NCI-H2227 (cell line): ENCODE results near the gene IL12A.
A peak's percentile ranks its signal among the peaks of the same experiment; 100 is the strongest.

ENCODE experiments used
- DNase-seq: peaks from one replicate; lab custom pipeline; 2025; ENCODE audit not compliant: unreplicated experiment; lab: John Stamatoyannopoulos, UW

Gene IL12A

DNA sequence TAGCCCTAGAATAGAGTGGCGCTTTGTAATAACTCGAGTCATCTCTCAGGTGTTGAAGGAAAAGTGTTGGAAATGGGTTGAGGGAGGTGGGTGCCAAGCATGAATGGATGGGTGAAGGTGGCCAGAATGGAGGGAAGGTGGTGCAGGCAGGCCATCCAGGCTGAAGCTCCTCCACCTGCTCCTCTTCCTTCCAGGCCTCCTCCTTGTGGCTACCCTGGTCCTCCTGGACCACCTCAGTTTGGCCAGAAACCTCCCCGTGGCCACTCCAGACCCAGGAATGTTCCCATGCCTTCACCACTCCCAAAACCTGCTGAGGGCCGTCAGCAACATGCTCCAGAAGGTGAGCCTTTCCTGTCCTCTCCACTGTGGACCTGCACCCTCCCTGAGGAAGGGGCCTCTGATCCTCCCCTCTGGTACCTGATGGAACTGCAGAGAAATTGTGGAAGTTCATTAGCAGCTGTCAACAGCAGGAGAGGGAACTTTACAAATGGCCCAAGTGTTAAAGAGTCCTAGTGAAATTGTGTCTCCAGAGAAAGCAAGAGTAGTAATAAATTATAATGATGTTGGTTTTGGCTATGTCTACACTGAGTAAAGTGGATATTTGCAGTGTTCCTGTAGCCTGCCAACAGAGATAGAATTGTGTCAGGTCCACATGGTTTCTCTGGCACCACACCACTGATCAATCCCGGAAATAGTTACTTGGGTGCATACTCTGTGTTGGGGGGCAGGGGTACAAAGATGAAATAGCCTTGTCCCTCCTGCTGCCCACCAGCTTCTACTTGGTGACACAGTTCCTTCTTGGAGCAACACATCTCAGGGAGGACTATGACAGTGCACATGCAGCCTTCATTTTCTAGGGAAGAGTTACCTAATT is 1.6 kb downstream of the IL12A start:
- DNase-seq = no peak

GRCh38 chr3:159991591-159991990 is 3.0 kb downstream of the IL12A start:
- no peak for DNase-seq

DNA sequence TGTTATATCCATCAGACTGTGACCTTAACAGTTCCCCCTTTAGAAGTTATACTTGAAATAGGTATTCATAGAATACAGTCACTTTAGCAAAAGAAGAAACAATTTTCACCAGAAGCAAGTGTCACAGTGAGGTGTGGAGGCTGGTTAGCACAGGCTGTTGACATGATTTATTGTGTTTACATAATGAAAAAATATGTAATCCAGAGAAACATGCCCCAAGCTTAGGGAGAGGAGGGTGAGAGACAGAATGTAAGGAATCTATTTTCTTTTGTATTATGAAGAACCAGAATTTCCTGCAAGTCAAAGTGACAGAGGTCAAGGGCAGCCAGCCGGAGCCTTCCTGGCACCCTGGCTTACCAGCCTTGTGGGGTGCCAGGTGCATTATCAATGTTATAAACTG is 4.0 kb downstream of the IL12A start:
- DNase-seq = no peak

GRCh38 chr3:159994182-159994581 is 5.5 kb downstream of the IL12A start:
- no peak for DNase-seq

GRCh38 chr3:159995091-159995490 is 6.5 kb downstream of the IL12A start:
- no peak for DNase-seq

DNA sequence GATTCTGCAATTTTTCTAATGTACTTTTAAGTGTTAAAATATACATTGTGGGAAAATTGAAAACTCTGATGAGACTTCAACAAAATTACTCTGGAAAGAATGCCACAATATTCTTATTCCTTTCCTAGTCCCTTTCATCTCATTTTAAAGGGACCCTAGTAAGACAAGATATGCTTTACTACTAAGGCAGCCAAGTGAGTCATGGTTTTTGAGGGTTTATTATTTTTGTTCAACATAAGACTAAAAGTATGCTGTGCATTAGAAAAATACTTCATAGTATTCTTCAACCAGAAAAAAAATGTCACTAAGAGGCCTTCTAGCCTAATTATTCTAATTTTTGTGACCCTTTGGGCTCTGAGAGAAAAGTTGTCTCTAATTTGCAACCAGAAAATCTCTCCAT is 7.4 kb downstream of the IL12A start:
- DNase-seq = no peak

GRCh38 chr3:159996959-159997358 is 8.3 kb downstream of the IL12A start:
- DNase-seq = no peak

- no peak for DNase-seq
Observed at GRCh38 chr3:160001148-160001760, 12.6 kb downstream of the IL12A start.

DNA sequence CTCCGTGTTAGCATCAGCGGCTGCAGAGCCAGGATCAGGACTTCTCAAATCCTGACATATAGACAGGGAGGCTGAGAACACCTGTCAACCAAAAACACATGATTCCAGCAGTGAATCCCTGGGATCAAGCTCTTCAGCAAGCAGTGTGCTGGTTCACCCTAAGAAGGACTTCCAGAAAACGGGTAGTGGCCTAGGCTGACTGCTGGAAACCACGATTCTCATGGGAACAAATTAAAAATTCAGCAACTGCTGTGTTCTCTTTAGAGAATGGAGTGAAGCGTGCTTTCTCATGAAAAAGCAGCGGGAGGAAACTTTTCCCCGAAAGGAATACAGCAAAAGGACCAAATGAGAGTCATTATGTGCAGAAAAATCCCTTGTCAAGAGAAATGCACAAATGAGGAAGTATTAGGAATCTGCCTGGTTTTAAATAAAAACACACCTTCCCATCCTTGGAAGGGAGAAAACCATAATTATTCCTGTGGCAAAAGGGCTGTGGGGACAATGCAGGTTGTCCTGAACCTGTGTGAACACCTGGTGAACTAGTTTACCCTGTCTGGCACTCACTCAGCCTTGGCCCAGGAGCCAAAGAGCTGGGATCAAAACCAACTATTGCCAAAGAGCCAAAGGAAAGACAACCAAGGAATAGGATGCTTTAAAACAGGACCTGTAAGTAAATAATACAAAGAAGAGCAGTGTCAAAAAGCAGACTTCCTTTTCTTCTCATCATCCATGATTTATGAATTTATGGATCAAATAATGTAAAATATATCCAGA is 13.4 kb downstream of the IL12A start:
- DNase-seq = no peak

GRCh38 chr3:160003520-160004128 is 15.0 kb downstream of the IL12A start:
- no peak for DNase-seq

DNA sequence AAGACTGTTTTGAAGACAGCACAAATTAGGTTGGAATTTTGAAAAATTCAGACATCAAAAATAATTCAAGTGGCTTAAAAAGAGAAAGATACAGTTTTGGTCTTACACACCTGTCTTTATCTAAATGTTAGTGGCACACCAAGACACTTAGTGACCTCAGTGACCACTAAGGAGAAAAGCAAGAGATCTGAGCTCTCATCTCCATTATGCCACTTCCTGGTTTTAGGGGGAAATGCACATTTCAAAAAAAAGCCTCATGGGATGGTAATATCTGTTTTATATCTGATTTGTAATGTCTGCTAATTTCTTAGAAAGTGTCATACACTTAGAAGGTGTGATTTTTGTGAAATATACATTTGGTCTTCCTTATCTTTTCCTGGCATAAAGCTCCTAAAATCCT is 16.4 kb downstream of the IL12A start:
- no peak for DNase-seq

DNA sequence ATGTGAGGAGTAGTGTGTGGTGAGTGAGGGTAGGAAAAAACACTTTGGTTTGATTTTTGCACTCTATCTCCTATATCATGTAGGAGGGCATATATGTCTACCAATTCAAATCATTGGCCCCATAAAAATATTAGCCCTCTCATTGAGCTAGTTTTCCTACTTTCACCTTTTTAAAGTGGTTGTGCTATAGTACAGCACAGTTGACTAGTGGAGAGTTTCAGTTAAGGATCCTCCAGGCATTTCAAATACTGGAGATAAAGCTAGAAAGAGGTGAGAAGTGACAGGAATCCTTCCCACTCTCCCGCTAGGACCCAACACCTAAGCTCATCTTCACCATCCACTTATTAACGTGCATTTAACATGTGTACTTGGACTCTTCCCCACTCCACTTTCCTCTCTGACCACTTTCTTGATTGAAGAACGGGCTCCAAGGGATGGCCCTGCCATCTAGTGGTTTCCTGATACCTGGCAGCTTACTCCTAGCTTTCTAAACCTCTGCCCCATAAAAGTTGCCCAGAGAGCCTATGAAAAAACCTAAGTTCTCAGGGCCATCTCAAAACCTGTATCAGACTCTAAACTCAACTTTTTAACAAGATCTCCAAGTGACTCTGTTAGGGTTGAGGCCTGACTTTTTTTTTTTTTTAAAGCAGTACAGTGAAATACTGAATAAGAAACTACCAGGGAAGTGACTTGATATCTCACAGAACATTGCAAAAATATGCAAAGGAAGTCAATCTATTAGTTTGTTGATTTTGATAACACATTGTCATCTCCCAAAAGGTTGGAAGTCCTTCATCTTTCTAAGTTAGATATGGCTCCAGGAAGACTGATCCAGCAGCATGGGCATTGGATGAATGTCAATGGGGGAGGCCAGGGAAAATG is 17.9 kb downstream of the IL12A start:
- DNase-seq = peak; percentile 25

GRCh38 chr3:160008961-160009360 is 20.3 kb downstream of the IL12A start:
- DNase-seq = no peak

DNA sequence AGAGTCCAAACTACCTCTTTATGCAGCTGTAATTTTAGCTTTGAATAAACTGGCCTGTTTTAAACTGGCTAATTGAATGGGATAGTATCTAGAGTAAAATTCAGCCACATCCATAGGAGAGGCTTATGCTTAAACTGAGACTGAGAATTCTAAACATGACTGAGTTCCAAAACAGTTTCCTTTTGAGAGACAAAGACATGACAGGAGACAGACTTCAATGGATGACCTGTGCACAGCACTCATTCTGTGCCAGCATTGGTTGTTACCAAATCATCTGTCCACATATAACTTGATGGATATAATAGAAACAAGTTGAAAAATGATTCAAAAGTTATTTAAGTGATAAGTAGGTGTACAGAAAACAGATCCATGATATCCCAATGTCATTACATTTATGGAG is 20.9 kb downstream of the IL12A start:
- no peak for DNase-seq

- DNase-seq = no peak
Observed at GRCh38 chr3:160010578-160010977, 21.9 kb downstream of the IL12A start.

- DNase-seq = no peak
Observed at GRCh38 chr3:160012108-160012507, 23.5 kb downstream of the IL12A start.

DNA sequence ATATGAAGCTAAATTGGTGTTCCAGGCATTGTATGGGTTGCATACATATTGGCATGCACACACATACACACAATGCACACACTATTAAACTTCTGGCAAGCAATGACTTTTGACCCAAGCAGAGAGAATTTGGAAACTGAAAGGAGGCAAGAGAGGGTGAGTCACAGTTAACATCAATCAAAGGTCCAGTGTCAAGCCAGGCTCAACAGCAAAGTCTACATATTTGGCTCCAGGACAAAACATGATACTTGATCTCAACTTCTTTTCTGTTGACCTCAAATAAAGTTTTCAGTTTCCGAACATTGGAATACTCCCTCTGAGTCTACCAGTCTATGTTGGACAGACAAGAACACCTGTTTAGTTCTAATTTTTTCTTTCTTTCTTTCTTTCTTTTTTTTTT is 28.3 kb downstream of the IL12A start:
- DNase-seq = no peak

- DNase-seq = no peak
Observed at GRCh38 chr3:160018959-160019358, 30.3 kb downstream of the IL12A start.

DNA sequence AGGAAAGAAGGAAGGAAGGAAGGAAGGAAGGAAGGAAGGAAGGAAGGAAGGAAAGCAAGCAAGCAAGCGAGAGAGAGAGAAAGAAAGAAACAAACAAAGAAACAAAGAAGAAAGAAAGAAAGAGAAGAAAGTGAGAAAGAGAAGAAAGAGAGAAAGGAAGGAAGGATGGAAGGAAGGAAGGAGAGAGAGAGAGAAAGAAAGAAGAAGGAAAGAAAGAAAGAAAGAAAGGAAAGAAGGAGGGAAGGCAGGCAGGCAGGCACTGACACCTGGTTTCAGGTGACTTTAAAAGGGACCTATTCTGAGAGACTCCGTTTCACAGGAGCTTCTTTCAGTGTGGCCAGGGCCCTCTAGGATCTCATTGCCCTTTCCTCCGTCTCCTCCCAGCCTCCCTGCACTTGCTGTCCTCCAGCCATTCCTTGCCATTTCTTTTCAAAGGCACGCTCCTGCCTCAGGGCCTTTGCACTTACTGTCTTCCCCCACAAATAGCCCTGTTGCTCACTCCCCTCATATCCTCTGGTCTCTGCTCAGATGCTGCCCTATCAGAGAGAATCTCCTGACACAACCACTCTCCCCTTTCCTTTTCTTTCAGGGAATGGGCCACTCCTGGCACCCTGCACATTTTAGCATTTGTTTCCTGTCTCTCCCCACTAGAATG is 31.5 kb downstream of the IL12A start:
- DNase-seq = no peak

GRCh38 chr3:160022068-160022467 is 33.4 kb downstream of the IL12A start:
- no peak for DNase-seq
